HepG2 (cell line): ENCODE results near the gene SELENOI.

Experiments used
- HNF4G ChIP-seq, 2 experiments: sonication (generic) in 1 of 2; formaldehyde crosslinking in 1 of 2; IDR thresholded peaks; 2 replicates each; pipeline versions ENCODE4 v1.4.0 to v1.6.1; 2011 to 2020; ENCODE audit warnings: borderline replicate concordance in 2 of 2, low read depth in 2 of 2, mild to moderate bottlenecking in 2 of 2, low read length in 1 of 2, missing genetic modification reagents in 1 of 2, moderate library complexity in 1 of 2
- KDM4B ChIP-seq: sonication (generic); formaldehyde crosslinking; IDR thresholded peaks from 2 replicates; pipeline ENCODE4 v1.4.0; 2020; ENCODE audit warnings: missing genetic modification reagents
- NFIC ChIP-seq: IDR thresholded peaks from 2 replicates; pipeline ENCODE4 v1.6.1; 2012; ENCODE audit warnings: mild to moderate bottlenecking, low read length, inconsistent platforms
- POLR2A ChIP-seq, 2 experiments: IDR thresholded peaks; 2 replicates each; pipeline ENCODE4 v1.6.1; 2011; ENCODE audit warnings: low read depth in 2 of 2, low read length in 2 of 2, mild to moderate bottlenecking in 1 of 2, moderate library complexity in 1 of 2; ENCODE audit not compliant: insufficient read depth in 1 of 2
- RAD51 ChIP-seq: fragments of 450-650 bp; IDR thresholded peaks from 2 replicates; pipeline ENCODE4 v1.6.1; 2016; ENCODE audit warnings: borderline replicate concordance
- YY1 ChIP-seq: IDR thresholded peaks from 2 replicates; pipeline ENCODE4 v1.6.1; 2011; ENCODE audit warnings: low read length, low read depth, moderate library complexity, mild to moderate bottlenecking; ENCODE audit not compliant: insufficient read depth, insufficient replicate concordance
- ZNF224 ChIP-seq: sonication (generic); formaldehyde crosslinking; IDR thresholded peaks from 2 replicates; pipeline ENCODE4 v1.5.0; 2020; ENCODE audit warnings: mild to moderate bottlenecking, missing genetic modification reagents
- ZNF777 ChIP-seq: sonication (generic); formaldehyde crosslinking; IDR thresholded peaks from 2 replicates; pipeline ENCODE4 v1.4.0; 2020; ENCODE audit warnings: missing genetic modification reagents

GRCh38 chr2:26337298-26337697 is 8.6 kb upstream of the SELENOI start:
- no peak for TF ChIP-seq YY1
- no peak for TF ChIP-seq POLR2A (IDR thresholded peaks at IDR 0.05; ENCODE audit: insufficient read depth in 1 of 2, low read depth in 2 of 2, low read length in 2 of 2)
- no peak for TF ChIP-seq NFIC
- no peak for TF ChIP-seq KDM4B
- TF ChIP-seq HNF4G (IDR thresholded peaks at IDR 0.05; ENCODE audit: borderline replicate concordance, low read depth, low read length): no peak
- no peak for TF ChIP-seq HNF4G (CRISPR knock-in tag; IDR thresholded peaks at IDR 0.05; ENCODE audit: borderline replicate concordance, low read depth)
- no peak for TF ChIP-seq ZNF224 (CRISPR knock-in tag)
- TF ChIP-seq ZNF777 (CRISPR knock-in tag): no peak
- no peak for TF ChIP-seq RAD51
